ENCODE measurements around the gene KCNIP1.
"Not testable (repeated sequence)": the region's sequence is repeated elsewhere in the genome, so short reads cannot be mapped to it uniquely, and the experiment has no call there.

KCNIP1 gene

DNA sequence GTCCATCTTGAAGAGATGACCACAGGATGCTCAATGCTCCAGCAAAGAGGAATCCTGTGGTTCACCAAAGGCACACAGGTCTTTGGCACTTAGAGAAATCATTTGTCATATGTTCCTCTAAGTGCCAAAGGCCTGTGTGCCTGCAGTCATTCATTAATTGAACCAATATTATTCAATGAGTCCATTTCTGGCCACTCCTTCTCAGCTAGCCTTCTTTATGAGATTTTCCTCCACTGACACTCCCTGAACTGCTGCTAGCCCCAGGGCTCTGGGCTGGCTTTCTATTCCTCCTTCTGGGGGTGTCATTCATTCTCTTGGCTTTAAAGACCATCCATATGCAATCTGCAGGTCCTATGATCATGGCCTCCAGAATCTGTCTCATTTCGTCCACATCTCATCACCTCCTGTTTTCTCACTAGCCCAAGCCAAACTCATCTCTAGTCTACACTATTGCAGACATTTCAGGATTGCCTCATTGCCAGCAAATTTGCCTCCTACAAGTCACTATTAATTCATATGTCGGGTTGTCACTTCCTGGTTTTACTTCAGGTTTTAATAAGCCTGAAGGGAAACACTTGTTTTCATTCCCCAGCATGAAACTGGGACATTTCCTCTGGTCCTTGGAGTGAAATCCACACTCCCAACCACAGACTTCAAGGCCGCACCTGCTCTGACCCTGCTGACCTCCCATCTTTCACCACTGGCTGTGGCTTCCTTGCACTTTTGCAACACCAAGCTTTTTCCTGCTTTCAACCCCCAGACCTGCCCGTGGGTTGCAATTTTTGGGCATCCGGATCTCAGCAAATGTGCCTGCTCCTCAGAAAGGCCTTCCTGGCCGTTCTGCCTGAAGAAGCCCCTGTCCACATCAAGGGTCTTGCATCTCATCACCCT, 35.1 kb downstream of the KCNIP1 start:
- no peak for DNase-seq

DNA sequence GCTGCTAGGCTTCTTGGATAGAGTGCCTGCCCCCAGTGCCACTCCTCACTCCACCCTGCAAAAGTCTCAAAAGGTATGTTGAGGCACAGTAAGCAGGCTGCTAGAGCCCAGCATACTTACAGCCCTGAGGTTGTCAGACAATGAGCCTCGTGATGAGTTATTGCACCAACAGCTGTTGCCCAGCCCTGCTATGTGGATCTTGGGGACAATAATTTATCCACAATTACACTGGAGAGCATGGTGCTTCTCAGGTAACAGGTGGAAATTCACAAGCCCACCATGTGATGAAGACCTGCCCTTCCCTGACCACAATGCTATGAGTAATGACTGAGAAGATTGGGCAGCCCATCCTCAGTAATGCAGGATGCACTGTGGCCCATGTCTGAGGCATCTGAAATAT, 36.5 kb downstream of the KCNIP1 start:
- no peak for DNase-seq

DNA sequence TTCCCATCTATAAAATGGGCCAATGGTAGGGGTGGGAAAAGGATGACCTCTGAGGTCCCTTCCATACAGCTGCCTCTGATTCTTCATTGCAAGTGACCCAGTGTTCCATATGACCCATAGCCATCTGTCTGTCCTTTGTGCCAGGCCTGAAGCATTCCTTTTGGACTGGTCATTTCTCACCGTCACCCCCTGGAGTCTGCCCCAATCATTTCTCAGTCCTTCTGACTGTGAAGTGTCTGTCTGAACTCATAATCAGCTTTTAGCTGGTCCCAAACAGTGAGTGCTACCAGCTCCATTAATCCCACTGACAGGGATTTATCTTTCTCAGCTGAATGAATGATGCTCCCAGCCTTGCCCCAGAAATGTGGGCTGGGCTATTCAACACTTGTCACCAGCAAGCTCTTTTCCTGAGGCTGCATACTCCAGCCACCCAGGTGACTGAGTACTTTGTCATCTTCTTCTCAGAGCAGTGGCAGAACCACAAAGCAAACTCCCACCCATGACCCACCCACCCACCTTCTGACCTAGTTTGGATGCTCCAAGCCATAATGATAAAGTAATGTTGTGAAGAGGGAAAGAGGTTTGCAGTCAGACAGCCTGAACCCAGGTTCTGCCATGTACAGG, 37.4 kb downstream of the KCNIP1 start:
- no peak for DNase-seq

DNA sequence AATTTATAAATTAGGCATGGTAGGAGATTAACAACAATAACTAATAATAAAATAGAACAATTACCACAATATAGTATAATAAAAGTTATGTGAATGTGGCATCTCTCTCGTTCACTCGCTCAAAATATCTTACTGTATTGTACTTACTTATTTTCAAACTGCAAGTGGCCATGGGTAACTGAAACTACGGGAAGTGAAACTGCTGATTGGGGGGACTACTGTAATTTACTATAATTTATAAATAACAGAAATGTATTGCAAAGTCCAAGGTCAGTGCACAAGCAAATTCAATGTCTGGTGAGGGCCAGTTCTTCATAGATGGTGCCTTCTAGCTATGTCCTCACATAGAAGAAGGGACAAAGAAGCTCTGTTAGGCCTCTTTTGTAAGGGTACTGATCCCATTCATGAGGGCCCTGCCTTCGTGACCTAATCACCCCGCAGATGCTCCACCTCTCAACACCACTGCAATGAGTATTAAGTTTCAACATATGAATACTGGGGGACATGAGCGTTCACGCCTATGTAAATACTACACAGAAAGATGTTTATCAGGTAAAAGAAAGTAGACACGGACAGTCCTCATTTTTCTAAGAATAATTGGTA, 39.0 kb downstream of the KCNIP1 start:
- DNase-seq: no peak

DNA sequence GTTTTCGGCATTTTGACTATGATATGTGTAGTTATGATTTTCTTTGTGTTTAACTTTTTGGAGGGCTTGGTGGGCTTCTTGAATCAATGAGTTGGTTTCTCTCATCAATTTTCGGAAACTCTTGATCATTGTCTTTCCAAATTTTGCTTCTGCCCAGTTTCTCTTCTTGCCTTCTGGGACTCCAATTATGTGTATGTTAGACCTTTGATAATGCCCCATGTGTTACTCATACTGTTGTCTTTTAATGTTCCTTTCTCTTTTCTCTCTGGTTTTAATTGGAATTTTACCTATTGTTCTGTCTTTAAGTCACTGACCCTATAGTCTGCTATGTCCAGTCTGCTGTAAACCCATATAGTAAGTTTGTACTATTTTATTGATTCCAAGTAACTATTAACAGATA, 41.5 kb downstream of the KCNIP1 start:
- no peak for DNase-seq

DNA sequence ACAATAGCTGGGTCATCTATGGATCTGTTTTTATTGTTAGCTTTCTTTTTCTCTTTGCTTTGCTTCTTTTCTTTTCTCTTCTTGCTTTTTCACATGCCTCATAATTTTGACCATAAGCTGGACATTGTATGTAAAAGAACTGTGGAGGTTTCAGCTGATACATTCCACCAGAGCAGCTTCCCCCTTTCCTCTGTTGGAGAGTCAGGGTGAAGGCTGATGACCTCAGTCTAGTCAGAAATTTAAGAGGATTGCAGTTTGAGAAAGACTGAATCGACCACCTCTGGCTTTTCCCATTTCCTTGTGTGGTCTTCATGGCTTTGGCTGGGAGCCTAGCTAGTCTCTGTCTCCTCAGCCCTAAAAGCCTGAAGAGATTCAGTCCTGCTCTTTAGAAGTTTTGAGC, 42.0 kb downstream of the KCNIP1 start:
- DNase-seq: no peak

DNA sequence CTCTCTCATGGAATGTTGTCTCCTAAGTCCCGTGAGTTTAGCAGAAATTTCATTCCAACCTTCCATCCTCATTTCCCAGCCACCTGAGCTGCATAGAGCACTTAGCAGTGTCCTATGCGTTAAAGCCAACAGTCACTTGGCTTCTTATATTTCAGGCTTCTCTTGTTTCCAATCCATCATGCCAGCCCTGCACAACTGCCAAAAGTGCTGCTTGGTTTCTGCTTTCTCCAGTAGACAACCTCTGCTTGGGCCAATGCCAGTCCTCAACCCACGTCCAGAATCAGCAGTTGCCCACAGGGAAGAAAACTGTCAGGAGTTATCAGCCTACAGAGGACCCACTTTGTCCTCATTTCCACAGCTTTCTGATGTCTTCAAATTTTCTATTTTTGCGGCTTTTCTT, 42.5 kb downstream of the KCNIP1 start:
- DNase-seq: no peak

DNA sequence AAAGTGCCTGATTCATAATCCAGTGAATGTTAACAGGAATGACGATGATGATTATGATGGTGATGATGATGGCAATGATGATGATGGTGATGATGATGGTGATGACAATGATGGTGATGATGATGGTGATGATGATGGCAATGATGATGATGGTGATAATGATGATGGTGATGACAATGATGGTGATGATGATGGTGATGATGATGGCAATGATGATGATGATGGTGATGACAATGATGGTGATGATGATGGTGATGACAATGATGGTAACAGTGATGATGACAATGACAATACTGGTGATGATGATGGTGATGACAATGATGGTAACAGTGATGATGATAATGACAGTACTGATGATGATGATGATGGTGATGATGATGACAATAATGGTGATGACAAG, 46.6 kb downstream of the KCNIP1 start:
- DNase-seq: not testable (repeated sequence)

DNA sequence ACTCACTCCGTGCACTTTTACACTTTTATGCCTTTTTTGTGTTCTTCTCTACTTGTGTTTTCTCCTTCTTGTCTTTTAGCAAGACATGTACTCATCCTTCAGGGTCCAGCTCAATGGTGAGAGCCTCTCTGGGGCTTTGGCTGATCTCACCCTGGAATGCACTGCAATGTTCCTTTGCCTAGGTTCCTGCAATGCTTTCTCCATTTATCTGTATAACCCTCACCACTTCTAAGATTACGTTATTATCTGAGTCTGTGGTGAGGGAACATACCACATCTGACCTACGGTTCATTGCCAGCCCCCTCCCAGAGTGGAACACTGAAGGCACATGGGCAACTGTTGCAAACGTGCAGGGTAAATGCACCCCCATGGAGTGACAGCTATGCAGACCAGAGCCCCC, 47.3 kb downstream of the KCNIP1 start:
- no peak for DNase-seq

DNA sequence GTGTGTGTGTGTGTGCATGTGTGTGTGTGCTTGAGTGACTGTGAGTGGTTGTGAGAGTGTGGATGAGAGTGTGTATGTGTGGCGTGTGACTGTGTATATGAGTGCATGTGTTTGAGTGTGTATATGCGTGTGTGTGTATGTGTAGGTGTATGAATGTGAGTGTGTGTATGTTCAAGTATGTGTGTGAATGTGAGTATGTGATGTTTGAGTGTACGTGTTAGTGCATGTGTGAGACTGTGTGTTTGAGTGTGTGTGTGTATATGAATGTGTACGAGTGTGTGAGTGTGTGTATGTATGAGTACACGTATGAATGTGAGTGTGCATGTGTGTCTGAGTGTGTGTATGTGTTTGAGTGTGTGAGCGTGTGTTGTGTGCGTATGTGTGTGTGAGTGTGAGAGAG, 47.8 kb downstream of the KCNIP1 start:
- no peak for DNase-seq

DNA sequence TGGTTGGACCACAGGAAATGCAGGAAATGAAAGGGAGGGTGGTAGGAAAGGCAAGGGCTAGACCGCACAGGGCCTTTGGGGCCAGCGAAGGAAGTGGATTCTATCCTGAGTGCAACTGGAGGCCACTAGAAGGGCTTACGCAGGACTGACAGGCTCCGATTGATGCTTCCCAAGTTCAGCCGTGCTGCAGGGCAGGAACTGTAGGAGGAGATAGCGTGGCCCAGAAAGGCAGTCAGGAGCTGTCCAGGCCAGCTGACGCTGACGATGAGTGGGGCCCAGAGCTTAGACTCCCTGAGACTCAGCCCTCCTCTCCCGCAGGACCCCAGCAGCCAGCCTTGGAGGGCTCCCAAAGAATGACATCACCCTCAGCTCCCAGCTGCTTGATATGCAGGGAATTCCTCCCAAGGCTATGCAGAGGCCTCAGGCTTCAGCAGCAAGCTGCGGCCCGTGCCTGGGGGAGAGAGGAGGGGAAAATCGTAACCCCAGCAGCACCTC, 48.8 kb downstream of the KCNIP1 start:
- no peak for DNase-seq

DNA sequence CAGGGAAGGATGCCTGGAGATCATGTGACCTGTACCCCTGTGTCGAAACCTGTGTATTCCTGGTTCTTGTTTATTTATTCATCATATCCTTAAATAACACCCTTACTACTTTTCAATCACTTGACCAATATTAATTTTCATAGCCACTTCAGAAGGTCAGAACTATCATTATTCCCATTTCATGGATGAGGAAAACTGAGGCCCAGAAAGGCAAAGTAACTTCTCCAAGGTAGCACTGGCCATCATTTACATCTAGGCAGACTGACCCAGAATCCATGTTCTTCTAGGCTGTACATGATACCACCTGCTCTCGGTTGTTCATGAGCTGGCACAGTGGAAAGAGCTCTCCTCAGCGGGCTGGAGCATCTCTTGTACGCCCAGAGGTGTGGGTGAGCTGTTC, 49.4 kb downstream of the KCNIP1 start:
- DNase-seq: no peak

DNA sequence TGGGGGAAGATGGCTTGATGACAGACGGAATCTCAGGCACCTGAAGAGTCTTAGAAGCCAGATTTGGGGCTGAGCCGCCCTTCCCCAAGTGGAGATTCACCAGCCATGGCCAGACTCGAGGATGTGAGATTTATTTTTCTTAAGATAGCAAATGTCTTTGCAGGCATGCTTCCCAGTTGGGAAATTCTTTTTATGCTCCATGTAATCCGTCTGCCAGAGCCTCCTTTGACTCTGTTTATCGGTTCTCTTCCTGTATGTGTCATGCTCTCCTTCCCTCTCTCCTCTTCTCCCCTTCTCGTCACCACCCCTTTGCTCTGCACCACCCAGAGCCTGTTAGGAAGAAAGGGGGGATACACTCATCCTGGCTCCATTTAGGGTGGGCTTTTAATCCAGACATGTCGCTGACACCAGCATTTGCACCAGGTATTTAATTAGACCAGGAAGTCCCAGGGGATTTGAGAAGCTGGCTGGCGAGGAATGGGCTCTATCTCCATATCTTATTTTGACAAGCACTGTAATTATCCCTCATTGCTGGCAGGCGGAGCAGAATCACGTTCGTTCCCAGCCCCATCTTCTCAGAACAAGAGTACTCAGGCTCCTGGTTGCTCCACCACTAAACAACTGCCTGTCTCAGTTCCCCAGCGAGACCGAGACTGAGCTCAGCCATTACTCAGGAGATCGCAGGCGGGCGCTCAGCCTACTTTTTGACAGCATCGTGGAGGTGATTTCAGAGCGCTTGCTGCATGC, 50.9 kb downstream of the KCNIP1 start:
- DNase-seq: no peak

DNA sequence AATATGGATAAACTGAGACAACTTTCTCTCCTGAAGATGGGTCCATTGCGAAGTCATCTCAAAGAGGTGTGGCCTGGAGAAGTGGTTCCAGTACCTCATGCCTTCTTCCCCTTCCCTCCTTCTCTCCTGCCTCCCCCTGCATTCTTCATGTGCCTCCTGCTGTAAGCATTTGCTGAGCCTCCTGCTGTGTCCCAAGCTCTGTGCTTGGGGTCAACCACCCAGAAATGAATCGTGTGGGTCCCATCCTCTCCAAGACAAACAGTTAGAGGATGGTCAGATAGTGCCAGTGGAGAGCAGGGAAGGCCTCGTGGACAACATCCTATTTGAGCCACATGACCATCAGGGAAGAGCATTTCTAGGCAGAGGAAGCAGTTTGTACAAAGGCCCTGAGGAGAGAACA, 53.5 kb downstream of the KCNIP1 start:
- no peak for DNase-seq

DNA sequence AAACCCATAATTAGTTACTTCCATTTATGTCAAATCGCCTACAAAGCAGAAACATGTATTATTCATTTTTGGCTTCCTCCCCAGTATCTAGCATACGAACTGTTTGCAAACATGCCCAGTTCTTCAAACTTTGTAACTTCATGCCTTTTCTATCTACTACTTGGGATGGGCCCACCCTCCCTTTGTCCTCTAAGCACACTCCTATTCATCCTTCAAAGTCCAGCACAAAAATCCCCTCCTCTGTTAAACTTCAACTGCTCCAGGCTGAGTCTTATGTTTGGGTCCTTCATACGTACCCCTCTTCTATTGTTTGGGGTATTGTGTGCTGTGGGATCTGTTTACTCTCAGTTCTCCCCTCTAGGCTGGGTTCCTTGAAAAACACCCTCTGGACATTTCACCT, 55.5 kb downstream of the KCNIP1 start:
- no peak for DNase-seq

DNA sequence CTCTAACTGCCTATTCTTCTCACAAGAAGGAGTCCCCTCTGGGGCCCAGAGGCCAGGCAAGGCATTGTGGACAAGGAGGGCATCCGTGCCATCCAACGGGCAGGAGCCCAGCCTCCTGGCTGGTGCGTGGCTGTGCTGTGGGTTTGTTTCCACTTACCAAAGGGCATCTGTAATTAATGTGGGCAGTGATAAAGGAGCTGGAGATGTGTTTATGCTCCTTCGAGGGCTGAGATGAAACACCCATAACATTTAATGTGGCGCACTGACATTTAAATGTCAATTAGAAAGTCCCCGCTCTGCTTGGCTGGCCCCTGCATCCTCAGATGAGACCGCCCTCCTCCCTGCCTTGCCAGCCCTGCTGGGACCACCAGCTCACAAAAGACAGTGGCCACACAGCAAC, 57.1 kb downstream of the KCNIP1 start:
- DNase-seq: no peak

DNA sequence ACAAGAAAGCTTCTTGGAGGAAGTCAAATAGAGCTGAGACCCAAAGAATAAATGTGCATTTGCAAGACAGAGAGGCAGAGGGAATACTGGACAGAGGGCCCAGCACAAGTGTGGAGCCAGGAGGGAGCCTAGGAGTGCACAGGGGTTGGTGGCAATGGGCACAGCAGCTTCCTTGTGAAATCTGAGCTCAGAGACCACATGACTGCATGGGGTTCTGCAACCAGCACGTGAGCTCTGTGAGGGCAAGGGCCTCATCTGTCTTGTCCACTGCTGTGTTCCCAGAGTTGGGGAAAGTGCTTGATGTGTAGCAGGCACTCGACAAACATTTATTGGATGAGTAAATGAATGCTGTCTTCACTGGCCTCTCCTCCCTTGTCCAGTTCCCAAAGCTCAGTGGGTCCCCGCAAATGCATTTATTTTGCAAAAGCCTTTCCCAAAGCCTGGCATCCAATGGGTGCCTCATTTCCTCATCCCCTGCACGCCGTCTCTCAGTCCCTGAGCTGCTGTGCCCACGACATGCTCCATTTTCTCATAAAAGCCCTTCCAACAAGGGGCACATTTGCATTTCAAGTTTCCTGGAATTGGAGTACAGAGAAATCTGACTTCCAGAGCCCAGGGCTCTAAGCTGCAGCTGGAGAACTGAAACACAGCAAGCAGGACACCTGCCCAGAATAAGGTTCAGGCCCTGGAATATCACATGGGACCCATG, 58.5 kb downstream of the KCNIP1 start:
- no peak for DNase-seq

DNA sequence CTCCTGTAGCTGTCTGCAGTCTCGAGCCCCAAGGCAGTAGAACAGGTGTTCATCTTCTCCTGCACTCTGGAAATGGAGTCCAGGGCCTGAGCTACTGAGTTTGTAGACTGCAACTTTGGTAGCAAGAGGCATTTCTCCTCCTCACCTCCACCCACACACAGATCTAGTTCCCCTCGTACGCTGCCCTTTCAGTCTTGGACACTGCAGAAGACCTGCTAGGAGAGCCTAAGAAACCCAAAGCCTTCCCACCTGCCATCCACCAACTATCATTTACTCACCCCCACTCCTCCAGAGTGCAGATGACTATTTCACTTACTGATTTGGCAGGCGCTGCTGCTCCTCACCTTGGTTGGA, 59.0 kb downstream of the KCNIP1 start:
- DNase-seq: no peak

DNA sequence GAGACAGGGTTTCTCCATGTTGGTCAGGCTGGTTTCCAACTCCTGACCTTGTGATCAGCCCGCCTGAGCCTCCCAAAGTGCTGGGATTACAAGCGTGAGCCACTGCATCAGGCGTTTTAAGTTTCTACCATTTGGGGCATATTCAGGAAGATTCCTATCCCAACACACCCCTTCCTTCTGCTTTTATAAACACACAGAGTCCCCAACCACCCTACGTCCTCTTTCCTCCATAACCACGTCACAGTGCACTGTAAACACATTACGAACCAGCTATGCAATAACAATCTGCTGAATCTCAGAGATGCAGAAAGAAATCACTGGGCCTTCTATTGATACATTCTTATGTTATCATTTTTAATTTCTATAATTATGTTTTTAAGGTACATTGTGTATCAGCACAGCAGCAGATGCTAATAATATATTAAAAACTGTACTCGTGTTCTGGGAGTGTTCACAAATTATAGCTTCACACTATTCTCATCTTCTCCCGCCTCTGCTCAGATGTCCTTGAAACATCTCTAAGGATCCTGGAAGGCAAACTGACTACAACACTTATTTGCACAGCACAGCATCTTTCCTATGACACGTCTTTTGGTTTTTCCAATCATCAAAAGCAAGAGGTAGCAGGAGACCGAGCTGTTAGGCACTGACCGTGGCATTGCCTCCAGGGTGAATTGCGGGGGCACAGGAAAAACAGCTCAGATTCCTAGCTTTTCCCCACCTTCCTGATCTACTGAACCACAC, 60.2 kb downstream of the KCNIP1 start:
- DNase-seq: no peak

DNA sequence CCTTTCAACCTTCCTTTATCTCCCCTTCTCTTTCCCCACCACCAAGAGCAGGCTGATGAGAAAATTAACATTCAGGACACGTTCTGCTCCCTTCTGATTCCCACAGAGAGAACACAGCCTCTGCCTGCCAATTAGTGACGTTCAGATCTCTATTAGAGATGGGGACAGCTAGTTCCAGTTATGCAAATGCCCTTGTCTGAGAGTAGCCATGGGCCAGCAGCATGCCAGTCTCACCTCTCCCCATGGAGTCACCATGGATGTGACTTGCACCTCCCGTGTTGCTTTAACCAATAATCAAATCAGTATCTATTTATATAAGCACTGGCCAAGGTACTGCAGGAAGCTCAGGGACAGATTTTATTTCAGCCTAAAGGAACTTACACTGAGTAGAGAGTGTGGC, 61.3 kb downstream of the KCNIP1 start:
- DNase-seq: no peak

DNA sequence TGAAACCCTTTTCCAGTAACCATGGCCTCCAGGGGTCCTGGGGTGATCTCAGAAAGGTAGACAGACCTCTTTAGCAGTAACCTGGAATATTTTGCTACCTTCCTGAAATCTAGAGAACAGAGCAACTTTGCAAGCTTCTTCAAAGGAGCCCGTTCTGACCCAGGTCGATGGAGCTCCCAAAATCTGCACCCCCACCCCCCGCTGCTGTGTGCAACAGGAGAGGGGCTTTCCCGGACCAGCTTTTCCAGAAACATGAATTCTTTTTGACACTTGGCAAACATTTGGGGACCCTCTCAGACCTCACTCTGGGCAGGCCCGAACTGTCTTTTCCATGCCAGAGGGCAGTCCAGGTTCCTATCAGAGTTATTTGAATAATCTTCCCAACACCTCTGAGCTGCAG, 65.3 kb downstream of the KCNIP1 start:
- DNase-seq: no peak

DNA sequence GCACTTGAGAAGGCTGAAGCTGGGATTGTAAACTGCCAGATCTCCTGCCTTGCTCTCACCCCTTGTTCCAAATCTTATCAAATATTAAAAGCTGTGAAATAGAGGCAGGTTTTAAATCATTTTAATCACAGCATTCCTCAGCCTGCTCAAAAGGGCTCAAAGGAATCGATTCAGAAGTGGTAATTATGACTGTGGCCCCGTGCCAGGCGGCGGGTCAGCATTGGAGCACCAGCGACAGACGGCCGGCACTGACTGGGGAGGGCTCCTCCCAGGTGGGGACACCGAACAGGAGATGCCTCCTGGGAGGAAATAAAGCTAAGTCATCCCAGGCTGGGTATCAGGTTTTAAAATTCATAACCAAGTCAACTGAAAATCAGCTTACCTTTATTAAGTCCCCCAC, 66.7 kb downstream of the KCNIP1 start:
- DNase-seq: no peak
